Duodenal mucosa (tissue), 2 donors: Measurements from ENCODE around the gene IL1R1.
"Not testable (repeated sequence)": the region's sequence is repeated elsewhere in the genome, so short reads cannot be mapped to it uniquely, and the experiment has no call there.

ENCODE experiments used
- H3K27ac ChIP-seq: one replicate; pipeline ENCODE4 v1.7.0; 2013; ENCODE audit warnings: low read depth, low read length
- H3K27me3 ChIP-seq, 2 donors: one replicate each; pipeline ENCODE4 v1.7.0; 2013; ENCODE audit warnings: low read length in 2 of 2, control low read depth in 1 of 2; ENCODE audit not compliant: insufficient read depth in 2 of 2, control insufficient read depth in 1 of 2
- H3K36me3 ChIP-seq, 2 donors: one replicate each; pipeline ENCODE4 v1.7.0; 2013; ENCODE audit warnings: low read length in 2 of 2, control low read depth in 1 of 2; ENCODE audit not compliant: insufficient read depth in 2 of 2, control insufficient read depth in 1 of 2
- H3K4me1 ChIP-seq, 2 donors: one replicate each; pipeline ENCODE4 v1.7.0; 2013; ENCODE audit warnings: low read length in 2 of 2, control low read depth in 1 of 2; ENCODE audit not compliant: insufficient read depth in 2 of 2, control insufficient read depth in 1 of 2
- H3K4me3 ChIP-seq, 2 donors: one replicate each; pipeline ENCODE4 v1.7.0; 2013; ENCODE audit warnings: low read length in 2 of 2, low read depth in 1 of 2
- H3K9ac ChIP-seq, 2 donors: one replicate each; pipeline ENCODE4 v1.7.0; 2013; ENCODE audit warnings: low read length in 2 of 2, low read depth in 1 of 2
- H3K9me3 ChIP-seq, 2 donors: one replicate each; pipeline ENCODE4 v1.7.0; 2013; ENCODE audit warnings: low read length in 2 of 2, control low read depth in 1 of 2; ENCODE audit not compliant: control insufficient read depth in 1 of 2

Gene IL1R1

DNA sequence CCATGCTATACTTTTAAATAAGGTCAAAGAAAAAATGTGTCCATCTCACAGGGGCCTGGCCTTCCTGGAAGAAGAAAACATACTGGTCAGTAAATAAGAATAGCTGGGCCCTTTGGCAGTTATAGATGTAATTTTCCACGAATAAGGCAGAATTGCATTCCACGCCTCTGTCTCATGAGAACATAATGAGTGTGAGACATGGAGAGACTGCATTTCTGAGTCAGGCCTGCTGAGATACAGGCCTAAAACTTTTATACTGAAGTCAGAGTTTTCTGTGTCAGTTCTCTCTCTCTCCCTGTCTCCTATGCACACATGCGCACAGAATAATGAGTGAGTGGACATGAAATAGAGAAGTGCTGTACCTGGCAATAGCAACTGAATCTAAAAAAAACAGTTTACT, 20.4 kb upstream of the IL1R1 start:
- no peaks in the 10 kb centered on the region for H3K27me3 ChIP-seq
- no peak overlapping the region for H3K9ac ChIP-seq
- no peak overlapping the region for H3K27ac ChIP-seq
- H3K4me3 ChIP-seq = no peak overlapping the region
- H3K4me1 ChIP-seq = no peaks in the 10 kb centered on the region
- H3K9me3 ChIP-seq = no peaks in the 10 kb centered on the region
- no peaks in the 10 kb centered on the region for H3K36me3 ChIP-seq

DNA sequence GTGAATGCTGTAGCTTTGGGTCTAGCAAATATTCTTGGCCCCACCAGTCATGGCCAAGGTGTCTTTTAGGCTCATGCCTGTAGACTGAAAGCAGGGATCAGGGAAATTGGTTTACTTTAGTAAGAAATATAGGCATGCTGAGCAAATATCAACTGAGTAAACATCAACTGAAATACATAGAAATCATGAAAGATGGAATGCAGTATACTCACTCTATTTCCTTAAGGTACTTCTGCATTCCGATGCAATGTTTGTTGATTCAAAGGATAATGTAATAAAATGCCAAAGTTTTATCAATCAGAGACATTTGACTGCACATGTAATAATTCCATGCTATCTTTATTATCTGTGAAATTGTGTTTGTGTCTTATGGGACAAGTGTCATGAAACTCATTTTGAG, 19.6 kb upstream of the IL1R1 start:
- H3K27ac ChIP-seq = no peak overlapping the region

DNA sequence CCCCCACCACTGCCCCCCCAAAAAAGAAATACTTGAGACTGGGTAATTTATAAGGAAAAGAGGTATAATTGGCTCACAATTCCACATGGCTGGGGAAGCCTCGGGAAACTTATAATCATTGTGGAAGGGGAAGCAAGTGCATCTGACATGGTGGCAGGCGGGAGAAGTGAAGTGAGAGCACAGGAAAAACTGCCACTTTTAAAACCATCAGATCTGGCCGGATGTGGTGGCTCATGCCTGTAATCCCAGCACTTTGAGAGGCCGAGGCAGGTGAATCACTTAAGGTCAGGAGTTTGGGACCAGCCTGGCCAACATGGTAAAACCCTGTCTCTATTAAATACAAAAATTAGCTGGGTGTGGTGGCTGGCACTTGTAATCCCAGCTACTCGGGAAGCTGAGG, 18.1 kb upstream of the IL1R1 start:
- not testable (repeated sequence) for H3K9me3 ChIP-seq, H3K27ac ChIP-seq

More for the DNA sequence above, 19.6 kb upstream of the IL1R1 start:
- Histone ChIP-seq H3K4me1 (no peaks in the 10 kb centered on the region), H3K9ac (no peak overlapping the region), H3K27me3 (no peaks in the 10 kb centered on the region), H3K4me3 (no peak overlapping the region), H3K36me3 (no peaks in the 10 kb centered on the region), H3K9me3 (no peaks in the 10 kb centered on the region)

DNA sequence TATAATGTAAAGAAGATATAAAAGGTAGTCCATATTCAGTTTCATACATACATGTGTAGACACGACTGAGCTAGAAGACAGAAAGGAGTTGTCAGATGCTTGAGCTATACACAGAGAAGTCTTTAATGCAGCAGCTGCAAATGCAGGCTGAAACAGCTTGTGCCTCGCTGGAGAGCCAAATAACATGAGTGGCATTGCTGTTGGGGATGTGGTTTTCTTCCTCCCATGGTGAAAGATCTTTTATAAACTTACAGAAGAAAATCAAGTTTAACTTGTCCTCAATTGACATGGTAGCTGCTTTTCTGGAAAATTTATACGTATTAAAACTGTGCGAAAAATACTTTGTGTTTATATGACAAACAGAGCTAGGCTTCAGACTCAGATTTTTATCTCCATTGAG, 16.4 kb upstream of the IL1R1 start:
- Histone ChIP-seq H3K4me1 (no peaks in the 10 kb centered on the region), H3K9ac (no peak overlapping the region), H3K27ac (no peak overlapping the region), H3K9me3 (no peaks in the 10 kb centered on the region), H3K4me3 (no peak overlapping the region), H3K36me3 (no peaks in the 10 kb centered on the region), H3K27me3 (no peaks in the 10 kb centered on the region)

More for the DNA sequence above, 18.1 kb upstream of the IL1R1 start:
- not testable (repeated sequence) for H3K27me3 ChIP-seq, H3K36me3 ChIP-seq, H3K4me1 ChIP-seq, H3K9ac ChIP-seq, H3K4me3 ChIP-seq

DNA sequence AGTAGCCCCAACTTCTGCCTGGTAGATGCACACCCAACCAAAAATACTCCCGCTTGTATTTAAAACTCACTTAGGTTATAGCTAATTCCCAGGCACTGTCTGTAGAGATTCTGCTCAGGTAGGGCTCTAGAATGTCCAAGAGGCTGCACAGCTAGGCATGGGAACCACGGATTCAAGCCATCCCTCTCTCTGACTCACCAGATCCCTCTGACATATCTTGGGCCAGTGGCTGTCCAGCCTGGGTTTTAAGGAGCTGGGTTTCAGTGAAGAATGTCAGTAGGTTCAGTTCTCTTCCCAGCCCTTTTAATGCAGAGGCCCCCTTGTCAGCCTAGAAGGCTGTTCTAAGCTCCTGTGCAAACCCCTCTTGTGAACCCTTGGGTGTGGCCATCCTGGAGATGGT, 15.9 kb upstream of the IL1R1 start:
- Histone ChIP-seq H3K27ac (no peak overlapping the region), H3K36me3 (no peaks in the 10 kb centered on the region), H3K4me1 (no peaks in the 10 kb centered on the region)

DNA sequence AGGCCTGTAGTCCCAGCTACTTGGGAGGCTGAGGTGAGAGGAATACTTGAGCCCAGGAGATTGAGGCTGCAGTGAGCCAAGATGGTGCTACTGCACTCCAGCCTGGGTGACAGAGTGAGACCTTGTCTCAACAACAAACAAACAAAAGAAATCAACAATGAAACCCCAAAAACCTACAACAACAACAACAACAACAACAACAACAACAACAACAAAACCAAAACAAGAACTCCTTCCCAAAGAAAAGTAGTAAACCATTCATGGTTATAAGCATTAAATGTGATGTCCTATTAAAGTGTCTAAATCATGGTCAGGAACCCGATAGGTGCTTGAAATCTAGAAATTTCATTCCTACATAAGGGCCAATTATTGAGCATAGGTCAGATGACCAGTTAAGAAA, 13.5 kb upstream of the IL1R1 start:
- H3K9ac ChIP-seq = no peak overlapping the region
- no peaks in the 10 kb centered on the region for H3K4me1 ChIP-seq
- no peak overlapping the region for H3K4me3 ChIP-seq
- no peak overlapping the region for H3K27ac ChIP-seq
- H3K27me3 ChIP-seq = no peaks in the 10 kb centered on the region
- no peaks in the 10 kb centered on the region for H3K9me3 ChIP-seq
- no peaks in the 10 kb centered on the region for H3K36me3 ChIP-seq

More for the DNA sequence above, 15.9 kb upstream of the IL1R1 start:
- H3K4me3 ChIP-seq = no peak overlapping the region
- no peak overlapping the region for H3K9ac ChIP-seq
- no peaks in the 10 kb centered on the region for H3K27me3 ChIP-seq
- no peaks in the 10 kb centered on the region for H3K9me3 ChIP-seq

DNA sequence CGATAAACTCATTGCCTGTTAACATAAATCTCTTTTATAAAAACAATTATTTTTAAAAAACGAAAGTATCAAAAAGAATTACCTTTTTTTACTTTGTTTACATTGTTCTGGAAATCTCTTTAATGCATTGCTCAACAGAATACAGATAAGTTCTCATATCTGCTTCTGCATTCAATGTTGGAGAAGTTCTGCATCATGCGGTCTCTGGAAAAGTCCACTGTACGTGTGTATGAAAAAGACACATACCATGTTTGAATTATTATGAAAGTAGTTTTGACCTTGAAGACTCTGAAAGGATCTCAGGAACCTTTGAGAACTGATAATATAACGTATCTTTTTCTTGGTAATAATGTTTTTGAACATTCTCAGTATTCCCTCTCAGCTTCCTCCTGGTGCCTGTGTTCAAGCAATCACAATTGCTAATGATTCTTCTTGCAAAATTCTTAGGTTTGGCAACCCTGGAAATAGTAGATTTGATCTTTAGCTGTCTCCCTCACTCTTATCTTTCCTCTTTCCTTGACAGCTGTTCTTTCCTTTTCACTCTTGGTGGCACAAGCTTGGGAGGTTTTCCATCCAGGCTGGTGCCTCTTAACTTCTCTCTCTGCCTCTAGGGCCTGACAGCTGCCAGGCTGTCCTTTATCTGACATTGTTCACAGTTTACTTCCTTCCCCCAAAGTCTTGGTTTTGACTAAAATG, 12.4 kb upstream of the IL1R1 start:
- H3K27ac ChIP-seq = no peak overlapping the region
- H3K9me3 ChIP-seq = no peaks in the 10 kb centered on the region
- no peak overlapping the region for H3K9ac ChIP-seq
- no peaks in the 10 kb centered on the region for H3K27me3 ChIP-seq
- H3K4me1 ChIP-seq = no peaks in the 10 kb centered on the region
- no peaks in the 10 kb centered on the region for H3K36me3 ChIP-seq
- no peak overlapping the region for H3K4me3 ChIP-seq

DNA sequence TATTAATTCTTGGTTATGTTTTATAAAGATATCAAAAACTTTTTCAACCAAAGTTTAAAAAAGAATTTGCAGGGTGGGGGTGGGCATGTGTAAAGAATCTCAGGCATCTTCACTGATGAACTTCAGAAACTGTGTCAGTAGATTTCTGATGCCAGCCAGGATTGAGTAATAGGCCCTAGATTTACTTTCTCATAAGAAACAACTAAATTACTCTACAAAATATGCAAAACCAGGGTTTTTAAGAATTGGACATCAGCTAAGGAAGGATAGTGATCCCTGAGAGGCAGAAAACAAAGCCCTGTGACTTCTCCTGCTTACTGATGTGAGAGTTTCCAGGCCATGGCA, 11.9 kb upstream of the IL1R1 start:
- no peak overlapping the region for H3K9ac ChIP-seq
- H3K27me3 ChIP-seq = no peaks in the 10 kb centered on the region
- H3K4me1 ChIP-seq = no peaks in the 10 kb centered on the region
- no peak overlapping the region for H3K27ac ChIP-seq
- H3K36me3 ChIP-seq = no peaks in the 10 kb centered on the region
- no peak overlapping the region for H3K4me3 ChIP-seq
- H3K9me3 ChIP-seq = no peaks in the 10 kb centered on the region

DNA sequence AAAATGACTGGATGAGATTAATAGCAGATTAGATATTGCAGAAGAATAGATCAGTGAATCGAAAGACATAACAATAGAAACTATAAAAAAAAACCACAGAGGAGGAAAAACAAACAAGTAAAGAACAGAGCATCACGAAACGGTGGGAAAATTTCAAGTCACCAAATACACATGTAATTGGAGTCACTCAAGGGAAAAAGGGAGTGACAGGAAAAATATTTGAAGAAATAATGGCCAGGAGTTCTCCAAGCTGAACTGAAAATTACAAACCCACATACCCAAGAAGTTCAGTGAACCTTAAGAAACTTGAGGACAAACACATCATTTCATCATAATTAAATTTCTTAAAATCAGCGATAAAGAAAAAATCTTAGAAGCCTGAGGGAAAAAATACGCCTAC, 11.0 kb upstream of the IL1R1 start:
- no peaks in the 10 kb centered on the region for H3K27me3 ChIP-seq
- H3K36me3 ChIP-seq = no peaks in the 10 kb centered on the region
- no peaks in the 10 kb centered on the region for H3K4me1 ChIP-seq
- H3K27ac ChIP-seq = no peak overlapping the region
- no peak overlapping the region for H3K4me3 ChIP-seq
- H3K9me3 ChIP-seq = no peaks in the 10 kb centered on the region
- H3K9ac ChIP-seq = no peak overlapping the region

DNA sequence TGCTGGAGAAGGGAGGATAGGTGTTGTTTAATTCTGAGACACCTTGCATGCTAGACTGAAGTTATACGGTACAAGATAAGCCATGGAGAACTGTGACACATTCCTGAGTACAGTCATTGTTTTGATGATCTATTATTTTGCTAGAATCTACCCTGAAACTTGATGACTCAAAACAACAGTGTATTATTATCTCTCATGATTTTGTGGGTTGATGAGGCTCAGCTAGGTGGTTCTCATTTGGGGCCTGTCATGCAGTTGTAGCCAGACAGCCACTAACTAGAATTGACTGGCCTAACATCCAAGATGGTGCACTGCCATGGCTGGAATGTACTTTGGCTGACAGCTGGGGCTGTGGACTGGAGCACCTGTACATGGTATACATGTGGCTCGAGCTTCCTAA, 5.4 kb upstream of the IL1R1 start:
- Histone ChIP-seq H3K9ac (no peak overlapping the region), H3K27me3 (peaks cover 6 to 13% of the 10 kb centered on the region in 2 donors), H3K27ac (no peak overlapping the region), H3K4me1 (peaks cover 0 to 3% of the 10 kb centered on the region in 2 donors), H3K9me3 (no peaks in the 10 kb centered on the region), H3K36me3 (no peaks in the 10 kb centered on the region), H3K4me3 (no peak overlapping the region)

DNA sequence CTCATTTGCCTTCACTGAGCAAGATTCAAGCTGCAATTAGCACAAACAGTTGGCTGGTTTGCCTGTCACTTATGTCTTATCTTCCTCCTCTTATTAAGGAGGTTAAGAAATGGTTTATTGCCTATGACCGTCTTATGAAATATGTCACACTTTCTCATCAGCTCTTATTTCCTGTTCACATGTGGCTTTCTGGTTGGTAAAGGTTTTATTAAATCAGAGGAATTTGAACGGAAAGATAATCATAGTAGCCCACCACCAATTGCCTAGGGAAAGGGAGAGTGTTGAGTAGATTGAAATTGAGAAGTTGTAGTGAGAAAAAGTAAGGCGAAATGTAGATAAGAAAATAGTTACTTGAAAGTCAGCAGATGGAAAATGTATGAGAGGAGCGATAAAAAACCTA, 4.2 kb upstream of the IL1R1 start:
- H3K9me3 ChIP-seq = no peaks in the 10 kb centered on the region
- no peak overlapping the region for H3K27ac ChIP-seq
- H3K9ac ChIP-seq = no peak overlapping the region
- H3K4me3 ChIP-seq = no peak overlapping the region
- peaks cover 6 to 14% of the 10 kb centered on the region in 2 donors for H3K27me3 ChIP-seq
- no peaks in the 10 kb centered on the region for H3K36me3 ChIP-seq
- peaks cover 0 to 3% of the 10 kb centered on the region in 2 donors for H3K4me1 ChIP-seq
